Stimulated activated CD8-positive, alpha-beta memory T cell treated with anti-CD3 and anti-CD28 coated beads, Interleukin-12 subunit alpha, Interleukin-12 subunit beta, amount 100 ng/mL, for 4 hours (primary cell): ENCODE data around the gene AUTS2.

ENCODE experiments used
- DNase-seq: peaks from one replicate; pipeline ENCODE4 v3.0.0-alpha.2; 2020; ENCODE audit warnings: low read depth

The AUTS2 gene

DNA sequence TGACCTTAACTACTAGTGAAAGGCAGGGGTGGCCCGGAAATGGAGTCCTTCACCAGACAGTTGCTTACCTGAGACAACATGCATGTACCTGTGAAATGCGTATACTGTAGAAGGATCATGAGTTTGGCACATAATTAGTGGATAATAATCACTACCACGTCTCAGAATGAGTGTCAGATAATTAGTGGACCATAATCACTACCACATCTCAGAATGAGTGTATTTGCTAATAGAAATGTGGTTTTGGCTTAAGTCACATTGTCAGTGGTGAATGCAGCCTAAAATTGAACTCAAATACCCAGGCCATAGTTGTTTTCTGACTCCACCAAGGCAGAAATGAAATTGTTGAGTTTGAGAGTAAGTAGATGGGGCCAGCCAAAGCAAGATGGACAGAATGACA, 1065.4 kb downstream of the AUTS2 start:
- no peak for DNase-seq

- DNase-seq, result no peak
Measured at GRCh38 chr7:70665997-70666396, 1067.7 kb downstream of the AUTS2 start.

GRCh38 chr7:70667406-70667805, 1069.1 kb downstream of the AUTS2 start:
- no peak for DNase-seq

GRCh38 chr7:70668606-70669358, 1070.5 kb downstream of the AUTS2 start:
- DNase-seq, result no peak

DNA sequence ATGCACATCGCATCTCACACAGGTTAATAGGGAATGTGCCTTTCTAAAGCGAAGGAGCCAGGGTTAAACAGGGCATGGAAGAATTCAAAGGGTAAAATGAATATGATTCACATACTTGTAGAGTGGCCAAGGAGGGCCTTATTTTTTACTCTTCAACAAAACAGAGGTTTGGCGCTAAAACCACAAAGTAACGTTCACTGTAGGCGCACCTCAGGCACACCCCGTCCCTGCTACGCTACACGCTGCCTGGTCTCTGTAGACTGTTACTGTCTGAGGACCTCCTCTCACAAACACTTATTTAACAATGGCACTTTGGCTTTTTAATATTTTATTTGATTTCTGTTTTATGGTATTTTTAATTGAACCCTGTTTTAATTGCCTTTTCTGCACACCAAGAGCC, 1071.6 kb downstream of the AUTS2 start:
- peak; percentile 17 for DNase-seq

DNA sequence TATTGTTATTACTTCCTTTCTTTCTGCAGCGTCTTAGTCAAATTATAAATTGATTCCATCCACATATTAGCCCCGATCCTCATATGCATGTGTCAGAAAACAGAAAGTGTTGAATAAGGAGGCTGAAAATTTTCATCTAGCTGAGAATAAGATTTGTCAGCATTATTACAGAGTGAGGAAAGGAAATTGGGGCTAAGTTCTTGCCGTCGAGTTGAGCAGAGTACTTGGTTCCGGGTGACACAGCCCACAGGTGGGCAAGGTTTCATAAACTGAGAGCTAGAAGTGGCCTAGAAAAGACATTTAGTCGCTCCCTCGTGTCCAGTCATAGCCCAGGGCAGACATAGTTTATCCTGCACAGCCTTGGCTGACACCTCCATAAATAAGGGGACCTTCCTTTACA, 1072.0 kb downstream of the AUTS2 start:
- DNase-seq, result no peak

- DNase-seq, result no peak
Measured at GRCh38 chr7:70673778-70674570, 1075.7 kb downstream of the AUTS2 start.

DNA sequence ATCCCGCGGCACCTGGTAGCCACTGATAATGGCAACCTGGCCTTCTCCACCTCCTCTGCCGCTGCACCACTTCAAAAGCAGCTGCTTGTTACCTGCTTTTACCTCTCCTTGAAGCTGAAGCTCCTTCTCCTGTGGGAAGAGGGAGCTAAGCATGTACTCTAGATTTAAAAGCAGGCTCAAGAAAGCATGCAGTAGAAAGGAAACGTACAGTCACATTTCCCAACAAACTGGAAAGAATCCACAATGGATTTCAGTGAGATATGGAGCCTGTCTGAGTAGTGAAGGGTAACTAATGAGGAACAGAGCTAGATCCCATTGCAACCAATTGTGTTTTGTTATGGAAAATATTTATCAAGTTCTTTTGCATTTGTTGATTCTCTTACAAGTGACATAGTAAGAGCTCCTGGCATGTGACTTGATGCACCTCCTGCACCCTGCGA, 1076.3 kb downstream of the AUTS2 start:
- no peak for DNase-seq

DNA sequence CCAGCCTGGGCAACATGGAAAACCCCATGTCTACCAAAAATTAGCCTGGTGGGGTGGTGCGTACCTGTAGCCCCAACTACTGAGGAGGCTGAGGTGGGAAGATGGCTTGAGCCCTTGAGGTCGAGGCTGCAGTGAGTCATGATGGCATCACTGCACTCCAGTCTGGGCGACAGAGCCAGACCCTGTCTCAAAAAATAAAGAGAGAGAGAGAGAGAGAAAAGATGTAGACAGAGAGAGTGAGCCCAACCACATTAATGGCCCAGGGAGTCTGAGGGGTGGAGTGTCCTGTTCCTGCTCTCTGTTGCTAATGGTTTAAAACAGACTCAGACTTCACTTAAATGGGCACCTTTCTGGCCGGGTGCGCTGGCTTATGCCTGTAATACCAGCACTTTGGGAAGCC, 1078.0 kb downstream of the AUTS2 start:
- DNase-seq, result no peak

DNA sequence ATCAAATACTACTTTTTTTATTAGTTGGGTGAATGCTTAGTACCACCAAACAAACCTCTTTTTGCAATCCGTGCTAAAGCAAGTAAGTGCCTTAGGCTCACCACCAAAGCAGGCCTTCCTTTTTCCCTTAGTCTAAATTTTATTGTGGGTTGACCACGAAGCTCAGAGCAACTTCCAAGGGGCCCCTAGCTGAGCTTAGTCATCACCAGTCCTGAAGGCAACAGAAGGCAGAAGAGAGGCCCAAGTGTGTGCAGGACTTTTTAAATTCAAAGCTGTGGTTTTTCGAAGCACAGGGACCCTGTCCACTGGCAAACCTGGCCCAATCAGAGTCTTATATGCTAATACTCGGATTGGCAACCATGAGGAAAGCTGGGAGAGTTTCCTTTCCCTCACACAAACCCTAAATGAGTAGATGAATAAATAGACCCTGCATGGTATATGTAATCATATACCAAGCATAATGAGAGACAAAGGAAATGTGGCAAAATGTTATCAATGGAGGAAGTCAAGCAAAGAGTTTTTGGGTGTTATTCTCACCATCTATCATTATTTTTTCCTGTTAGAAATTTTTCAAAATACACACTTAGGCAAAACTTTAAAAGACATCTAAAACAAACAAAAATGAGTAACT, 1080.5 kb downstream of the AUTS2 start:
- DNase-seq, result no peak

GRCh38 chr7:70679661-70680060, 1081.4 kb downstream of the AUTS2 start:
- no peak for DNase-seq

- no peak for DNase-seq
Measured at GRCh38 chr7:70680306-70680705, 1082.0 kb downstream of the AUTS2 start.

GRCh38 chr7:70680743-70681468, 1082.6 kb downstream of the AUTS2 start:
- DNase-seq, result no peak

DNA sequence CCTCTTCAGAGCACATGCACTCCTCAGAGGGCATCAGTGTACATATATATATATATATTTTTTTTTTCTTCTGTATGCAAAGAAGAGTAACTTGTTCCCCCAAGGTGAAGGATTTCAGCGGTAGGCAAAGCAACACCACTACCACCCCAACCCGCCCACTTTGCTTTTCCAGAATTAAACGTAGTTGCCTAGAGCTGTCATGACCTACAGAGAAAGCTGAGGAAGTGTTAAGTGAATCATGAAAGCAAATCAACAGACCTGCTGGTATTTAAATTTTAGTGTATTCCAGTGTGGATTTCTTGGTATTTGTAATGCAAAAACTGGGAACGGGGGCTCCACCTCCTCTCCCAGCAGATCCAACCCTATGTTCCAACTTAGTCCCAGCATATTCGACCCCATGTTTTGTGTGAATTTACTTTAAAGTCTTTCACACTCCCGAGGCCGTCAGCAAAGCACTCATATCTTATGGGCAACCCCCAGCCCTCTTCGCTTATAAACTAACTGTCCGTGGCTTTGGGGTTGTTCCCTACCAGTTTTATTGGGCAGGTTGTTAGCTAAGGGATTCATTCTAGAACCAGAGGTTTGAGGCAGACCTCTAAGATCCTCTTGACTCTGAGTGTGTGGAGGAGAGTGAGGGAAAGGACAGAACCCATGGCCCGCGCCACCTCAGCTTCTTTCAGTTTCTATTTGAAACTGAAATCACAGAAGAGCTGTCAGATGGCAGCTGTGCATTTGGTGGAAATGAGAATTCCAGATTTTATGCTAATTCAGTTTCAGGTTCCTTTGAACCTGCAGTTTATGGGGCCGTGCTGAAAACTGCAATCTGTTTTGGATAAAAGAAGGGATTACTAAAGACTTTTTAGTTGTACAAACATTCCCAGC, 1083.4 kb downstream of the AUTS2 start:
- DNase-seq, result no peak

DNA sequence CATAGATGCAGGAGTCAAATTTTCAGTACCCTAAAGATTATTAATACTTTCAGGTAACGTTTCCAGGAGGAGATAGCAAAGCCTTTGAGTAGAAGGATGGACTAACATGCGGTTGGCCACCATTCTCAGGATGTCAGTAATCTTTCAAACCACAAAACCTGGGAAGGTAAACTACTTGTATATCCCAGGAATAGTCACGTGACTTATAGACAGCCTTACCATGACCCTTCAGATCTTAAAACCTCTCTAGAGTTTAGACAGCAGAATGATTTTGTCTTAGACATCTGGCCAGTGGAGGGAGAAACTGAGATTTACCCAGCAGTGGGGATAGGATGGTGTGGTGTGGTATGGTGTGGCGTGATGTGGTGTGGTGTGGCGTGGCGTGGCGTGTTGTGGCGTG, 1085.9 kb downstream of the AUTS2 start:
- DNase-seq, result no peak

- no peak for DNase-seq
Measured at GRCh38 chr7:70693321-70693685, 1095.0 kb downstream of the AUTS2 start.

DNA sequence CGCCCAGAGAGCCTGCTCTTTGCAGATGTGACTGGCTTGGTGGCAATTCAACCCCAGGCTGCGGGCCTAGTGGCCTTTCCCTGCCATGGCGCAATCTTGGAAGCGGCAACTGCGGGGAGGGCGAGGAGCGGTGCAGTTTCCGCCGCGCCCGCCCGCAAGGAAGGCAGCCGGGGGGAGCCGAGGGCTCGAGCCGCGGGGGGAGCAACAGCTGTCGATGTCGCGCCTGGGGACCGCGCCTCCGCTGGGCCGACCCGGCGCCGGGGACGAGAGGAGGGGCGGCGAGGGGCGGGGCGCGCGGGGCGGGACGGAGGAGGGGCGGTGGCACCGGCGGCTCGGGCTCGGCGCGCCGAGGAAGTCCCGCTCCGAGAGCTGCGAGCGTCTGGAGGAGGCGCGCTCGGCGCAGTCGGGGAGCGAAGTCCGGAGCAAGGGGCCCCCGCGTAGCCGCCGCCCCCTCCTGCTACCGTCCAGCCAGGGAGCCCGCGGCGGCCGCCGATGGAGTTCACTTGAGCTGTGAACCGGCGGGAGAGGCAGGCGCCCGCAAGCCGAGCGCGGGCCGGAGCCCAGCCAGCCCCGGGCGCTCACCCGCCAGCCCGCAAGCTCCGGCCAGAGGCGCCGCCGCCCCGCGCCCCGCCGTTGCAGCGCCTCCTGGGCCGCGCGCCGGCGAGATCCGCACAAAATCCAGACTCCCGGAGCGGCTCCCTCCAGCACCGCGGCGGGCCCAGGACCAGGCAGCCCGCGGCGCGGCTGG, 1095.6 kb downstream of the AUTS2 start:
- peak; percentile 65 for DNase-seq

DNA sequence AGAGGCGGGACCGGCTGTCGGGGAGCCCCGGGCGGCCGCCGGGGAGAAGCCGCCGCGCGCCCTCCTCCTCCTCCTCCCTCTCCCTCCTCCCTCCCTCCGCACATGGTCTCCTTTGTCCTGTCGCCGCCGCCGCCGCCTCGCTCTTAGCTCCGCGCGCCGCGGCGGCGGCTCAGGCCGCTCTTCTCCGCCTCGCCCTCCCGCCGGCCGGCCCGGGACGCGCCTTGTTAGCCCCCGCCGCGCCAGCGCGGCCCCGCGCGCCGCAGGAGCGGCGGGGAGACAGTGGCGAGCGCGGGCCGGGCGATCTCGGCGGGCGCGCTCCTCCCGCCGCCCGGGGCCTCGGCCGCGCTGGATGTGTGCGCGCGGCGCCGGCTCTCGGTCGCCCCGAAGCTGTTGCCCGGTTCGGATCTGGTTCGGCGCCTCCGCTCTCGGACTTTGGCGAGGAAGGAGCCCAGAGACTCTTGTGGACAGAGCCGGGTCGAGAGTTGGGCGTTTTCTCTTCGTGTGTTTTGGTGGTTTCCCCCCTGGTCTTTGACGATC, 1096.2 kb downstream of the AUTS2 start:
- DNase-seq, result peak; percentile 27

DNA sequence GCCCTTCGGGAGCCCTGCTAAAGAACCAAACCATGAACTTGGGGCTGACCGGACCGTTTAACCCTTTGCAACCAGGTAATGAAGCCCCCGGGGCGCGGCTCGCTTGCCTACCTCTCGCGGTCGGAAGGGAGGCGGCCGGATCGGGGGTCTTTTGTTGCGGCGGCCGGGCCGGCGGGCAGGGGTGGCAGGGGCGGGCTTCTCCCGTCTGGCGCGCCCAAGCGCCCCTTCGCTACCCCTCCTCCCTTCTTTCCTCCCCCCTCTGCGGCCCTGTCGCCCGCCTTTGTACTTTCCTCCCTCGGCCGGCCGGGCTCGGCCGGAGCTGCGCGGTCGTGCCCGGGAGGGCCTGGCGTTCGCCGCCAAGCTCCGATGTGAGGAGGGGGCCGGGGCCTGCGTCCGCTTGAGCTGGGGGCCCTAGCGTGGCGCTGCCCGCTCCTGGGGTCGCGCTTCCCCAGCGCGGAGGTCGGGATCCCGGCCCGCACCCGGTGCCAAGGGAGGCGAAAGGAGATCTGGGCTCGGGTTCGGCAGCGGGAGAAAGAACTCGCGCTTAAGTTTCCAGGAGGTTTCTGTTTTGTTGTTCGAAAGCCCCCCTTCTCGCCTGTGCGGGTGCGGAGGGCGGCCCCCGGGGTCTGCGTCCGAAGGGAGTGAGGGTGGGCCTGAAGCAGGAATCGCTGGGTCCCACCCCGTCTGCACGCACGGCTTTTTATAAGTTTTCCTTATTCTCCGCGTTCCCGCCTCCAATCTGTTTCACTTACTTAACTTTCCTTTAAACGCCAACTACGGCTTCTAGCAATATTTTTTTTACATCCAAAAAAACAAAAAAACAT, 1096.9 kb downstream of the AUTS2 start:
- no peak for DNase-seq

DNA sequence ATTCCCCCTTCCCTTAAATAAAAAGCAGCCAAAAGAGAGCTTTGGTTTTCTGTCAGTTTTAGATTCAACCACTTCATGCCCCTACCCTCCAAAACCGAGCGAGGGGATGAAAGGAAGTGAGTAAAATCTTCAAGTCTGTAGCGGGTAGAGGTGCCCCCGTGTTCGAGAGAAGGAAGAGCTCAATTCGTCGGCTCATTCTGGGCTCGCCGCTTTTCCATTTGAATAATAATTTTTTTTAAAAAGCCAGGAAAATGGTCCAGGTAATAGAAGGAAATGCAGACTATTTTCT, 1097.5 kb downstream of the AUTS2 start:
- DNase-seq, result no peak
